Stimulated activated CD4-positive, alpha-beta T cell treated with anti-CD3 and anti-CD28 coated beads, Interleukin-1b, Interleukin-23, amount 100 ng/mL, for 24 hours (primary cell): ENCODE measurements around the gene METTL8.
"Not testable (repeated sequence)": the region's sequence is repeated elsewhere in the genome, so short reads cannot be mapped to it uniquely, and the experiment has no call there.

Source experiments
- DNase-seq, 4 experiments: peaks; one replicate each; pipeline ENCODE4 v3.0.0-alpha.2; 2020; ENCODE audit warnings: low read depth in 4 of 4, low spot score in 1 of 4

METTL8 gene

DNA sequence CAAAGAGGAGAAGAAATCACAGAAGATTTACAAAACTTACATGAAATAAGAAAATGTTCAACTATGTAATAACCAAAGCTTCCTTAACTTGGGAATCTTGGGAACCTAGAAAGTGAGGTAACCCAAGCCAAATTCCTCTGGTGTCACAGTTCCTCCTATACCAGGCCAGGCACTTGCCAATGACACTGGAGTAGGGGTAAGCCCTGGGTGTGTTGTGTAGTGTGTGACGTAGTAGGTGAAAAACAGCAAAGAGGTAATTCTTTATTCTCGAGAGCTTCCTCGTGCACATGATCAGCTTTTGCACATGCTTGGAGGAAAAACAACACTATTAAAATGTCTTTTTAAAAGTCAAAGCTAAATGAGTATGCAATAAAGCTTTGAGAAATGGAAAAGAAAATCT lies 118.0 kb downstream of the METTL8 start:
- DNase-seq = no peak

- DNase-seq = not testable (repeated sequence)
Observed at GRCh38 chr2:171312182-171312581, 121.6 kb downstream of the METTL8 start.

DNA sequence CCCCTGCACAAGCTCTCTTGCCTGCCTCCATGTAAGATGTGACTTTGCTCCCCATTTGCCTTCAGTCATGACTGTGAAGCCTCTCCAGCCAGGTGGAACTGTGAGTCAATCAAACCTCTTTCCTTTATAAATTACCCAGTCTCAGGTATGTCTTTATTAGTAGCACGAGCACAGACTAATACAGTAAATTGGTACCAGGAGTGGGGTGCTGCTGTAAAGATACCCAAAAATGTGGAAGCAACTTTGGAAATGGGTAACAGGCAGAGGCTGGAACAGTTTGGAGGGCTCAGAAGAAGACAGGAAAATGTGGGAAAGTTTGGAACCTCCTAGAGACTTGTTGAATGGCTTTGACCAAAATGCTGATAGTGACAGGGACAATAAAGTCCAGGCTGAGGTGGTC lies 122.2 kb downstream of the METTL8 start:
- DNase-seq = not testable (repeated sequence)

GRCh38 chr2:171310889-171311288 lies 122.9 kb downstream of the METTL8 start:
- no peak for DNase-seq

DNA sequence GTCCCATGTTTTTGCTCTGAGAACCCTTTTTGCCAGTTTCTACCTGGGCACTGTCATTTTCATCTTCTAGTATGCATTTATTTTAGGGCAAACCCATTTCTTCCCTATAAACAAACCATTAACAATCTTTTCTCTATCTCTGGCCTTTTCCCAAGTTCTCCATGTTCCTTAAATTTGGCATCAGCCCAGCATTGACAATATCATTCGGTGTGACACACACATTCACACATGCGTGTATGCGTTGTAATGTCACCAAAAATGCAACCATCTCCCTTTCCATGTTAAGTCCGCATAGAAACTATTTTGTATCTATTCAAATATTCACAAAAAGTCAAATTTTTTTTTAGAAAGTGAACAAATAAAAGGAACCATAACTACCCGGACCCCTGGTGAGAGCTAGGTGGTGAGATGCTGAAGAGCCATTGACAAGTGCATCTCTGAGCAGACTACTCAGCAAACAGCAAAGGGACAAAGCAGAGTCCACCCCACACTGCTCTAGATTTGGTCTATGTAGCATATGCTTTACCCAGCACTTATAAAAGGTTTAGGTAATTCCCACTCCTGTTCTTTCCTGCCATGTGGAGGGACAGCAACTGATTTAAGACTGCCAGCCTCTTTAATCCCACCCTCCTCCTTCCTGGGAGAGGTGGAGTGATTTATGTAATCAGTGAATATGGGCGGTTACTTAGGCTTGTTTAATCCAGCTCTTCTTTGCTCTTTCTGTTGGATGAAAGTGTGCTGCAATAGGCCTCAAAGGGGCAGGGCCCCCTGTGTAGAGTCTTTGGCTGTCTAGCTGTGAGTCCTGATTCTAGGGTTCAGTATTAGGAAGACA lies 124.1 kb downstream of the METTL8 start:
- no peak for DNase-seq

DNA sequence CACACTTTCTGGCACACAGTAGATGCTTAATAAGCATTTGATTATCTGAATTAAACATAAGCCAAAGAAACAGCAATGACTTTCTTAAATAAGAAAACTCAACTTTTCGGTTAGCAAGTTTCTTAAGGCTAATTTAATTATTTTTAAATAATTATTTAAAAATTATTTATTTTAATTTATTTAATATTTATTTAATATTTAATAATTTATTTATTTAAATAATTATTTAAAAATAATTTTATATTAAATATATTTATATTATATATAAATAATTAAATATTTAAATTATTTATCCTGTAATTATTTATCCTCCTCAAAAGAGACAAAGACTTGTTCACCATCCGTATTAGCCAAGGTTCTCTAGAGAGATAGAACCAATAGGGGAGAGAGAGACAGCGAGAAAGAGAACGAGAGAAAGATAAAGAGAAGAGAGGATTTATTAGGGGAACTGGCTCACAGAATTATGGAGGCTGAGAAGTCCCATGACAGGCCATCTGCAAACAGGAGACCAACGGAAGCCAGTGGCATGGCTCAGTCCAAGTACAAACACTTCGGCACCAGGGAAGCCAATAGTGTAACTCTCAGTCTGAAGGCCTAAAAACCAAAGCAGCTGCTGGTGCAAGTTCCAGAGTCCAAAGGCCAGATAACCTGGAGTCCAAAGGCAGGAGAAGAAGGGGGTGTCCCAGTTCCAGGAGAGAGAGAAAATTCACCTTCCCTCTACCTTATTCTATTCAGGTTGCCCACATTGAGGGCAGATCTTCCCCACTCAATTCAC lies 125.3 kb downstream of the METTL8 start:
- no peak for DNase-seq

DNA sequence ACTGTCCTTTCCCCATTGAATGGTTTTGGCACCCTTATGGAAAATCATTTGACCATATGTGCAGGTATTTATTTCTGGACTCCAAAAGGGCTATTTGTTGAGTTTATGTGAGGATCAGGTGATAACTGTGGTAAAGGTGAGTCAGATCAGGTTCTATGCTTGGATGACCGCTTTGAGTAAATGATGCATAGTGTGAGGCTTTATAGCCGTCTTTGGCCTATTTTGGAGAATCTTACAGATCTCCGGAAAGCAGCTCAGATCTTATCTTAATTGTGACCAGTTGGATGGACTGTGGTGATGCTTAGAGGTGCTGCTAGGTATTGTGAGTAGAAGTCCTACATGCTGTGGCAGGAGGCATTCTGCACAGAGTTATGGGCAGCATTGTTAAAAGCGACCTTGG lies 126.2 kb downstream of the METTL8 start:
- DNase-seq = no peak

DNA sequence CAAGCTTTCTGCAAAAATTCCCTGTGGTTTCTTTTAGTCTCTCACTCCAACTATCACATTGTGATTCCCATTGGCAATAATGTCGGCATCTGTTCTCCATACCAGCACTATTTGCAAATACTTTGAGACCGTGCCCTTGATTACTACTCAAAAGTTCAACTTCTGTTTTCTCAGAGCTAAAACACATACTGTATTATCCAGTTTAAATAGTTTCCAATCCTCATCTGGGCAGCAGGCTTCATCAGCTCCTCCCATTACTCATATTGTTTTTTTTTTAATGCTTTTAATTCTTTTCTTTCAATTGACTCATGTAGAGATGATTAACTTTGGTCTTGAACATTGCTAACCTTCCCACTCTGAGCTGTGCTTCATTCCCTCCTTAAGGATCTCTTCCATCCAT lies 135.8 kb downstream of the METTL8 start:
- DNase-seq = no peak

- no peak for DNase-seq
Observed at GRCh38 chr2:171294608-171295007, 139.2 kb downstream of the METTL8 start.

- DNase-seq = no peak
Observed at GRCh38 chr2:171293661-171294060, 140.1 kb downstream of the METTL8 start.

DNA sequence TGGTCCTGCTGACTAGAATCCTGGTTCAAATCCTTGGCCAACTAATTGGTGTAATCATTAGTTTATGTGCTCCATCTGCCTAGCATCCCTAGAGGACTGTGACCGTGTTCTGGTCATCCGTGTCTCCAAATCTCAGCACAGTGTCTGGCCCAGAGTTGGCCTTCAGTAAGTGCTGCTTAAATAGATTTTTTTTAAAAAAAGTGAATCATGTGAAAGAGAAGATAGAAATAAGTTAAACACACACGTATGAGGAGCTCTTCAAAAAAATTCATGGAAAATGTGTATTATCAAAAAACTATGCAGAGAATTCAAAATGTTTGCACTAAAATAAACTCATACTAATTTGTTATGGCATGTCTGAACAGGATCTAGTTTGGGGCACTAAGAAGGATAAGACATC lies 143.8 kb downstream of the METTL8 start:
- no peak for DNase-seq

DNA sequence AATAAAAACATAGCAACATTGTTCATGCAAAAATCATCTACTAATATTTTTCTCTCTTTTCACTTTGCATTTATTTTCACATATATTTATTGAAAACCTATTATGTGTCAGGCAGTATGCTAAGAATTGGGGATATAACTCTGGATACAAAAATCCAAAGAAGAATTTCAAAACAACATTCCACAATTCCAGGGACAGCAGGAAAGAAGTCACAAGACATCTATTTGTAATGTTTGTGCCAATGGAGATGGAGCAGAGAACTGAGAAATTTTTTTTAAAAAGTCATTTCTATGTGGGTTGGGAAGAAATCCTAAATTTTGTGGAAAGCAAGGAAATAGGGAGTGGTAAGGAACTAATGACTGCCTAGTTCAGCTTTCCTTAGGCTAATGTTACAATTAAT lies 144.5 kb downstream of the METTL8 start:
- no peak for DNase-seq

- DNase-seq = no peak
Observed at GRCh38 chr2:171287611-171288010, 146.2 kb downstream of the METTL8 start.

GRCh38 chr2:171287036-171287571 lies 146.7 kb downstream of the METTL8 start:
- no peak for DNase-seq

DNA sequence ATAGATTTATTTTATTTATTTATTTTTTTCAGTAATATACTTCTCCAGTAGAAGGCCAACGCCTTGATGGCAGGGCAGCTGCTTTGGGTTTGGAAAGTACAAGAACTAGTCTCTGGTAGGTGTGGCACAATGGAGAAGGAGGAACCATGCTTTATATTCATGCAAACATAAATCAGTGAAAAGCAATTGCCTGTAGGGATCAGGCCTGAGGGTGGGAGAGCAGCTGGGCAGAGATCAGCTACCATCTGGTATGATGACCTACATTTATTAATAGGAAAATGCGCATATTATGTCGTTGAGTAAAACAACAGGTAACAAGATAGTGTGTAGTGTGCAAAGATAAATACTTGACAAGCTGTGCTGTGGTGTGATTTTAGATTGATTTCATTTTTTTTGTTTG lies 152.7 kb downstream of the METTL8 start:
- no peak for DNase-seq

DNA sequence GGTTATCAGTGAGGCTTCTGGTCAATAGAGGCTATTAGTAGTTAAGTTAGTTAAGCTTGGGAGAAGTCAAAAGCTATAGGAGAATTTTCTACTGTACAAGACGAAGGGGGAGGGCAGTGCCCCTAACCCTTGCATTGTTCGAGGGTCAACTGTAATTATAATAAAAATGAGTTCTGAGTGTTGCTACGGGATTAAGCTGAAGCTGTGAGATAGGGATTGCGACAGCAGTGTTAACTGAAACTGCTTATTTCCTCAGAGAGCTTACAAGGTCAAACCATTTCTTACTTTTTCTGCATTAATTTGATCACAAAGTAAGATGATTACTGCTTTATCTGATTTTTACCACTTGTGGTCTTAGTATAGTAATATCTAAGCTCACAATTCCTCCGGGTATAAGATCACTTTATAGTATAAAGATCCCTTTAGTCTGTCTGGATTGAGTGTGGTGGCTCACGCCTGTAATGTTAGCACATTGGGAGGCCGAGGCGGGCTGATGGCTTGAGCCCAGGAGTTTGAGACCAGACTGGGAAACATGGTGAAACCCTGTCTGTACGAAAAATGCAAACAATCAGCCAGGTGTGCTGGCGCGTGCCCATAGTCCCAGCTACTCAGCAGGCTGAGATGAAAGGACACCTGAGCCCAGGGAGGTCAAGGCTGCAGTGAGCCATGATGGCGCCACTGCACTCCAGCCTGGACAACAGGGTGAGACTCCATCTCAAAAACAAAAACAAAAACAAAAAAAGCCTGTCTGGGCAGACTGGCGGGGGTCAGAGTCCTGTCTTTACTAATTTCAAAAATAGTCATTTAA lies 153.6 kb downstream of the METTL8 start:
- DNase-seq = no peak

DNA sequence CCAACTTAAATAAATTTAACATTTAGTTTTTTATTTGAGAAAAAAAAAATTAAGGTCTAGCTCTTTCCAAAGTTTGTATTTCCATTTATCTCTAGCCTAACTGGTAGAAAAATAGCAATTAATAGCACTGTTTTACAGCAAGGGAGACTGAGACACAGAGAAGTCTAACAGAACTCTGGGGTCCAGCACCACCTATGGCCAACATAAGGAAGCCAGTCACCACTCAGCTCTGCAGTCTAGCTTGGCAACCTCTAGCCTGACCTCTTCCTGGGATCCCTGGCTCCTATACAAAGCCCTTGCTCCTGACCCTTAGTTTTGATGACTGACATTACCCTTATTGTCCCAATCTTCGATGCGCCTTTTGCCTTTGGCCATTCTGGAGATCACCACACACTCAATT lies 159.0 kb downstream of the METTL8 start:
- DNase-seq = no peak

DNA sequence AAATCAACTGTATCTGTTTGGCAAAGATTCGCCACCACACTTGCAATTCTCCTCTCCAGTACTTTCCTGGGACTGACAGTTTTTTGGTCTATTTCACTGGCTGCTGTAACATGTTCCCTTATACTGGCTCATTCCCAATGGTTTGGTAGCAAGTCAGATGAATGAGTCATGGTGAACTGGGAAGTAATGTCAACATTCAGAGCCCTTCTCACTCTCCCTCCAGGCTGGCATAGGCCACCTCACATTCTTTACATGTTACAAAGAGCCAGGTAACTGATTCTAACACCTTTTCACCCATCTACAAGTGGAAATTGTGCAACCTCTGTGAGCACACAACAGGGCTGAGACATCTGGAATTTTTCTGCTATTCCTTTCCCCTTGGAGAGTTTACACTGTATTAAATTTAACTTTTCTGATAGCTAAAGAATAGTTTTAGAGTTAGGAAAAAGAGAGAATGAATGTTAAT lies 161.8 kb downstream of the METTL8 start:
- DNase-seq = no peak

DNA sequence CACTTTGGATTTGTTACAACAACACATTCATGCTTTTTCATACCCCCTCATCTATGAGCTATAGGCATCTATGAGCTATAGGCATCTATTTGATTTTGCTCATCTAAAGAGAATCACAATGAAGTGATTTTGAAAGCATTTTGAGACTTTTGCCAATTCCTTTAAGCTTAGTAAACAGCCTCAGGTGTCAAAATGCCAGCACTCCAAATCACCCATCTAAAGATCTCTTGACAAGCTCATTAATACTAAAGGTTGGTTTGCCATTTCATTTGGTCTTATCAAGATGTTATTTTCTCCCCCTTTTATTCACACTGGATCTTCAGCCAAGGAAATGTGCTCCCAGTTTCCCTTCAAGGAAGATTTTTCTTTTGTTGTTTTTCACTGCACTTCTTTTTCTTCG lies 162.4 kb downstream of the METTL8 start:
- no peak for DNase-seq

DNA sequence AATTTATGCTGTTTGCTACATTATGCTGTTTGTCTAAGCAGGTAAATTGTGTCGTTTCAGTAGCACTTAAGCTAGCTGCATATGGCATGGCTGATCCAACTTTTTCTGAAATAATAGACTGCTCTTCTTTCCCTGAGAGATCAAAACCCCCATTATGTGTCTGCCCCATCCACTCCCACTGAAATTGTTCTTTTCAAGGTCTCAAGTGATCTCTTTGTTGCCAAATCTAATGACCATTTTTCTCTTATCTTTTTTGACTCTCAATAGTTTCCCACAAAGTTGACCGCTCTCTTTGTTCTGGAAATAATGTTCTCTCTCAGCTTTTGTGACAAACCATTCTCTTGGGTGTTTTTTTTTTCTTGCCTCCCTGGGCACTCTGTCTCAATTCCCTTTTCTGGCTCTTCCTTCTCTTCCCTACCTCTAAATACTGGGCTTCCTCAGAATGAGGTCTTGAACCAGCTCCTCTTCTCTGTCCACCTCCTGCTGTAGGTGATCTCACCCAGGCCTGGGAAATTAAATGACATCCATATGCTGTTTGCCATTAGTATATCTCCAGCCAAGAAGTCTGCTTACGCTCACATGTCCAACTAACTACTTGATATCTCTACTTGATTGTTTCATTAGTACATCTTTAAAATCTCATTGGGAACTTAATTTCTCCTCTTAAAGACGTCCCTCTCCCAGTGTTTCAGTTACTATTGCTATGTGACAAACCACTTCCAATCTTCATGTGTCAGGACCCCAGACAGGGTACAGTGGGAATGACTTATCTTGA lies 165.7 kb downstream of the METTL8 start:
- DNase-seq = no peak
